ENCODE data around the gene ZNF790.

DNA sequence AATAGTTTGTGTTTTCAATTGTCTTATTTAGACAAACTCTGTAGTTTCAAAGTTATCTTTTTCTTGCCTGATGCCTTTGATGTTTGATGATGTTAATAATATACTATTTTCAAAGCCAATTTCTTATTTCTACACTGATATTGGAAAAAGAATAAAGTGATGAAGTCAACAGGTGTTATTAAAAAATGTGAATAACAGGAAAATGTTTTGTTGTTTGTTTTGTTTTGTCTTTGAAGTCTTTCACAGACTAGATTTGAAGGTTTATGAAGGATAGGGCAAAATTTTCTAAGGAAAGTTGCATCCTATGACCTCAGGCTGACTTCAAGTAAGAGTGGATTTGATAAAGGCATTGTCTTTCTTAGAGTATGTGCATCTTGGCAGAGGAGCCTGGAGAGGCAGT is 31.2 kb downstream of the ZNF790 start:
- TF ChIP-seq CTCF (conservative IDR thresholded peaks at IDR 0.05; ENCODE audit: low read length) (no peak), EZH2phosphoT487 (IDR thresholded peaks at IDR 0.05; ENCODE audit: borderline replicate concordance, low read depth, low read length) (no peak)

Data from OCI-LY7 (cell line).